HepG2 (cell line): ENCODE measurements around the gene DGCR8. TPM values are rescaled to one million over a fixed set of nuclear protein-coding genes. Genes with fewer than 3 reads are reported as not detected.

Source experiments
- CENPX ChIP-seq: sonication (generic); formaldehyde crosslinking; IDR thresholded peaks from 2 replicates; pipeline ENCODE4 v1.9.0; 2021; ENCODE audit warnings: mild to moderate bottlenecking, missing genetic modification reagents, moderate library complexity
- DNMT1 ChIP-seq: sonication (generic); formaldehyde crosslinking; IDR thresholded peaks from 2 replicates; pipeline ENCODE4 v1.5.1; 2020; ENCODE audit warnings: mild to moderate bottlenecking, missing genetic modification reagents
- IKZF1 ChIP-seq: fragments of 450-650 bp; IDR thresholded peaks from 2 replicates; pipeline ENCODE4 v1.7.1; 2016
- IRF2 ChIP-seq: IDR thresholded peaks from 2 replicates; pipeline ENCODE4 v1.6.1; 2018; ENCODE audit warnings: missing genetic modification reagents, missing compliant biosample characterization
- ISX ChIP-seq: sonication (generic); formaldehyde crosslinking; conservative IDR thresholded peaks from 2 replicates; pipeline ENCODE4 v1.5.0; 2020; ENCODE audit warnings: missing genetic modification reagents
- RFXANK ChIP-seq: IDR thresholded peaks from 2 replicates; pipeline ENCODE4 v1.6.1; 2016
- ZBTB21 ChIP-seq: sonication (generic); formaldehyde crosslinking; IDR thresholded peaks from 2 replicates; pipeline ENCODE4 v1.4.0; 2020; ENCODE audit warnings: missing genetic modification reagents
- ZBTB40 ChIP-seq, 2 experiments: fragments of 450-650 bp in 1 of 2; sonication (generic) in 1 of 2; formaldehyde crosslinking in 1 of 2; IDR thresholded peaks; 2 replicates each; pipeline versions ENCODE4 v1.6.1 to v1.8.0; 2016 to 2022; ENCODE audit warnings: antibody characterized with exemption in 1 of 2, mild to moderate bottlenecking in 1 of 2, missing genetic modification reagents in 1 of 2
- ZNF10 ChIP-seq: sonication (generic); formaldehyde crosslinking; IDR thresholded peaks from 2 replicates; pipeline ENCODE4 v1.4.0; 2020; ENCODE audit warnings: mild to moderate bottlenecking, low read depth, missing genetic modification reagents, borderline replicate concordance
- ZNF33B ChIP-seq: sonication (generic); formaldehyde crosslinking; IDR thresholded peaks from 2 replicates; pipeline ENCODE4 v1.5.1; 2020; ENCODE audit warnings: mild to moderate bottlenecking, missing genetic modification reagents
- ZNF839 ChIP-seq: sonication (generic); formaldehyde crosslinking; IDR thresholded peaks from 2 replicates; pipeline ENCODE4 v1.4.0; 2020; ENCODE audit warnings: missing genetic modification reagents, mild to moderate bottlenecking, borderline replicate concordance
- ZNF891 ChIP-seq: sonication (generic); formaldehyde crosslinking; IDR thresholded peaks from 2 replicates; pipeline ENCODE4 v1.5.0; 2020; ENCODE audit warnings: mild to moderate bottlenecking, missing genetic modification reagents
- polyA plus RNA-seq, 8 experiments: library from polyadenylated mRNA; depleted of rRNA in 3 of 8; stranded (reverse) in 7 of 8; unstranded in 1 of 8; fragments of >200 nt; fragmentation: Illumina TruSeq in 4 of 8; extraction: Trizol in 4 of 8; gene quantifications; 2 replicates each; pipeline versions ENCODE4 v1.2.1 to v1.2.3, GENCODE V29; 2011 to 2016; ENCODE audit warnings: low read depth in 4 of 8, missing spikeins in 1 of 8, mixed read lengths in 1 of 8; ENCODE audit not compliant: insufficient read depth in 1 of 8
- total RNA-seq, 5 experiments: library from RNA; depleted of rRNA; stranded (reverse); fragments of >200 nt; fragmentation: Illumina TruSeq; extraction: Trizol; gene quantifications; 2 replicates each; pipeline ENCODE4 v1.2.3, GENCODE V29; 2016; ENCODE audit warnings: low read depth in 1 of 5
- TF ChIP-seq, protein P1 (sequence below): sonication (generic); formaldehyde crosslinking; IDR thresholded peaks from 2 replicates; pipeline ENCODE4 v1.8.0; 2022; ENCODE audit warnings: mild to moderate bottlenecking, missing genetic modification reagents, moderate library complexity
- TF ChIP-seq, protein P2 (sequence below): sonication (generic); formaldehyde crosslinking; IDR thresholded peaks from 2 replicates; pipeline ENCODE4 v1.4.0; 2020; ENCODE audit warnings: missing genetic modification reagents, low read depth, mild to moderate bottlenecking, borderline replicate concordance

The DGCR8 gene
- total and polyA plus RNA-seq, 2 of the 13 experiments (the other 11 are each of a cell fraction or from before 2014, with no cell fraction given), result 10.2 to 23.2 TPM

- TF ChIP-seq ZBTB40 (IDR thresholded peaks at IDR 0.05), result no peak
- no peak; the same call in 1 of the 2 replicates for TF ChIP-seq ZBTB40 (CRISPR knock-in tag; IDR thresholded peaks at IDR 0.05)
- no peak for TF ChIP-seq CENPX (CRISPR knock-in tag)
- no peak for TF ChIP-seq ISX
- peak; percentile 24; the same call in 1 of the 2 replicates for TF ChIP-seq IRF2 (CRISPR knock-in tag)
- TF ChIP-seq ZBTB21 (CRISPR knock-in tag), result no peak
- TF ChIP-seq RFXANK, result no peak
- peak; percentile 75; the same call in 1 of the 2 replicates for TF ChIP-seq ZNF839 (CRISPR knock-in tag)
- no peak for TF ChIP-seq DNMT1 (CRISPR knock-in tag)
- TF ChIP-seq IKZF1, result no peak
- TF ChIP-seq, protein P1, sequence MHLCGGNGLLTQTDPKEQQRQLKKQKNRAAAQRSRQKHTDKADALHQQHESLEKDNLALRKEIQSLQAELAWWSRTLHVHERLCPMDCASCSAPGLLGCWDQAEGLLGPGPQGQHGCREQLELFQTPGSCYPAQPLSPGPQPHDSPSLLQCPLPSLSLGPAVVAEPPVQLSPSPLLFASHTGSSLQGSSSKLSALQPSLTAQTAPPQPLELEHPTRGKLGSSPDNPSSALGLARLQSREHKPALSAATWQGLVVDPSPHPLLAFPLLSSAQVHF (CRISPR knock-in tag), result no peak
- TF ChIP-seq, protein P2, sequence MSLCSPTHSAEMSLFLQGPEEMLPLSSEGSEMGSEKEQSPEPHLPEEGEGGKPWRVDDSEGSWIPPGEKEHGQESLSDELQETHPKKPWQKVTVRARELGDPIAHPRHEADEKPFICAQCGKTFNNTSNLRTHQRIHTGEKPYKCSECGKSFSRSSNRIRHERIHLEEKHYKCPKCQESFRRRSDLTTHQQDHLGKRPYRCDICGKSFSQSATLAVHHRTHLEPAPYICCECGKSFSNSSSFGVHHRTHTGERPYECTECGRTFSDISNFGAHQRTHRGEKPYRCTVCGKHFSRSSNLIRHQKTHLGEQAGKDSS (CRISPR knock-in tag), result 0 out of 2 replicates have a peak, but pooled peaks have one; percentile 63
- TF ChIP-seq ZNF891 (CRISPR knock-in tag), result no peak; the same call in 1 of the 2 replicates
- TF ChIP-seq ZNF10, result no peak
- TF ChIP-seq ZNF33B (CRISPR knock-in tag), result 0 out of 2 replicates have a peak, but pooled peaks have one; percentile 54
Observed at GRCh38 chr22:20080776-20081654, 974 bp downstream of the DGCR8 start (continued).
